ENCODE data around the gene SPATS2.

GRCh38 chr12:49489720-49490119 is 122.5 kb downstream of the SPATS2 start:
- TF ChIP-seq CTCF (IDR thresholded peaks at IDR 0.05; ENCODE audit: extremely low read depth in 1 of 2, insufficient read depth in 1 of 2, low read depth in 1 of 2, low read length in 2 of 2), result peak in 1 of 2 donors; percentile 32
- TF ChIP-seq MAX (IDR thresholded peaks at IDR 0.05; ENCODE audit: insufficient read depth, insufficient read length), result no peak
- no peak for TF ChIP-seq EZH2 (IDR thresholded peaks at IDR 0.05; ENCODE audit: borderline replicate concordance, low read depth, low read length, severe bottlenecking)

All from endothelial cell of umbilical vein (primary cell).